GM10266 (cell line): Measurements from ENCODE around the gene SEMA5B.

Source experiments
- DNase-seq: peaks from one replicate; pipeline ENCODE4 v3.0.0; 2012; ENCODE audit errors: extremely low spot score
- TF ChIP-seq, protein P1 (sequence below): IDR thresholded peaks from 2 replicates; pipeline ENCODE4 v1.5.1; 2012; ENCODE audit warnings: mild to moderate bottlenecking, low read depth; ENCODE audit not compliant: control insufficient read depth, insufficient read depth; ENCODE audit errors: missing control alignments

Gene SEMA5B

DNA sequence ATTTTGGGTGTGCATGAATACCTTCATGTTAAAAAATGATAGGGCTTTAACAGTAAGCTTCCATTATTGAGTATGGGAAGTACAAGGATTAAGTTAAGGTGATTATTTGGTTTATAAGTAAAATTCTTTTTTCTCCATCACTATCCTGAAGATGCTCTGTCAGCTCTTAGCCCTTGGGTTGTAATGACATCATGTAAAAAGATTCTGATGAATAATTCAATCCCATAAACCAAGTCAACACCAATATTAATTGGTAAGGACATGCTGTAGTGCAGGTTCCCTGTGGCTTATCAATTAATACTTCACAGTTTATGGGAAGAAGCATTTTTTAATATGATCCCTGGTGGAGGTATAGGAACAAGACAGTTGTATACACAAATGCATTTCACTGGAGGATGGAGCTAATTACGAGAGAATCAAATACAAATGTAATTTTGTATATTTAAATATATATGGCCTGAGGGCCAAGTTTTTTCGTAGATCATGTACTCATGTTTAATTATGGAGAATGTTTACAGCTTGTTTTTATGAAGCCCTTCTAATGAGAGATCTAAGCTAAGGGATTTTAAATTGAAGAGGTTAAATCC, 145.1 kb downstream of the SEMA5B start:
- TF ChIP-seq, protein P1, sequence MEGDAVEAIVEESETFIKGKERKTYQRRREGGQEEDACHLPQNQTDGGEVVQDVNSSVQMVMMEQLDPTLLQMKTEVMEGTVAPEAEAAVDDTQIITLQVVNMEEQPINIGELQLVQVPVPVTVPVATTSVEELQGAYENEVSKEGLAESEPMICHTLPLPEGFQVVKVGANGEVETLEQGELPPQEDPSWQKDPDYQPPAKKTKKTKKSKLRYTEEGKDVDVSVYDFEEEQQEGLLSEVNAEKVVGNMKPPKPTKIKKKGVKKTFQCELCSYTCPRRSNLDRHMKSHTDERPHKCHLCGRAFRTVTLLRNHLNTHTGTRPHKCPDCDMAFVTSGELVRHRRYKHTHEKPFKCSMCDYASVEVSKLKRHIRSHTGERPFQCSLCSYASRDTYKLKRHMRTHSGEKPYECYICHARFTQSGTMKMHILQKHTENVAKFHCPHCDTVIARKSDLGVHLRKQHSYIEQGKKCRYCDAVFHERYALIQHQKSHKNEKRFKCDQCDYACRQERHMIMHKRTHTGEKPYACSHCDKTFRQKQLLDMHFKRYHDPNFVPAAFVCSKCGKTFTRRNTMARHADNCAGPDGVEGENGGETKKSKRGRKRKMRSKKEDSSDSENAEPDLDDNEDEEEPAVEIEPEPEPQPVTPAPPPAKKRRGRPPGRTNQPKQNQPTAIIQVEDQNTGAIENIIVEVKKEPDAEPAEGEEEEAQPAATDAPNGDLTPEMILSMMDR, result no peak
- no peak for DNase-seq

DNA sequence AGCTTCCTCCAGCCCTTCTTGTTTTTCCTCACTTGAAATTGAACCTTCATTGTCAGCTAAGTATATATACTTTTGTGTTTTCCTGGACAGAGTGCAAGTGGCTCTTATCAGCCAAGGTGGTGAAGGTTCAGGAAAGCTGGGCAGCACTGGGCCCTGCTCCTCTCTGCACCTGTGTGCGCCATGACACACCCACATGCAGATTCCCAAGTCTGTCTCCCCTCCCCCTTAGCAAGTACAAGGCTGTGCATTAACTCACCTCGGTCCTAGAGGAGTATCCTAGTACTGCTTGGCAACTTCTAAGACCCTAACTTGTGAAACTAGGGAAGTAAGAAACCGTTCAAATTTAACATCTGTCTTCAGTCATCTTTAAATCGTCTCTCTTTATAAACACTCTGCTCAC, 146.9 kb downstream of the SEMA5B start:
- no peak for DNase-seq
- TF ChIP-seq, protein P1, result no peak

DNA sequence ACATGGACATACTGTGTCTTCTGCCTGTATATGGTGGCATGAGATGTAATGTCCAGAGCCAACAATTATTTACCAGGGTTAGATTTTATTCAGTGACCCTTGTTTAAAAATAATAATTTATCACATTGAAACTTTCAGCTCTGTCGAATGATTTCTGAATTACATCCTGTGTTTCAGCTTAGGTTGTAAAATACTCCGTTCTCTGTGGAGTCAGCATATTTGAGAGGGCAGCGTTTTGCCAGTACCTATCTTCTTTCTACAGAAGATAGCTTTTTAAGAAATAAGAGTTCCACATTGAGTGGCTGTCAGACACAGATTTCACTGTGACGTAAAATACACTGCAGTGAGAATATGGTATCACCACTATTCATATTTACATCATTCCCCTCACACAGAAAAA, 147.4 kb downstream of the SEMA5B start:
- DNase-seq, result no peak
- TF ChIP-seq, protein P1, result no peak

DNA sequence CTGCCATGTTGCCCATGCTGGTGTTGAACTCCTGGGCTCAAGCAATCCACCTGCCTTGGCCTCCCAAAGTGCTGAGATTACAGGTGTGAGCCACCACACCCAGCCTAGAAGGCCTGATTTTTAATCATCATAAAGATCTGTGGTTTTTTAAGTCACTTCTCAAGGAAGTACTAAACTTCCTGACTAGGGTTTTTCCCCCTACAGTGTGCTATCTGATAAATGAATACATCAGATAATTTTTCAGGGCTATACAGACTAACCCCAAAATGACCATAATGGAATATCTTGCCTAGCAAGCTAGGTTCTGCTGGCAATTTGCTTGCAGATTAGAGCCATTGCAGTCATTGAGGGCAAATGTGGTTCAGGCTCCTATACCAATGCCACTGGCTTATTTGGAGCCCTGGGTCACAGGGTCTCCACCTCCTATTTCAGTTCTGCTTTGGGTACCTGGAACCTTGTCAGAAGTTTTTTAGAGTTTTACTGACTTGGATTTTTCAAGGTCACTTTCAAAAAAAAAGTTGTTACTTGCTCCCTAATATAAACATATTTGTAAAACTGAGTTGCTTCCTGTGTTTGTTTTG, 151.9 kb downstream of the SEMA5B start:
- no peak for DNase-seq
- TF ChIP-seq, protein P1, result no peak

DNA sequence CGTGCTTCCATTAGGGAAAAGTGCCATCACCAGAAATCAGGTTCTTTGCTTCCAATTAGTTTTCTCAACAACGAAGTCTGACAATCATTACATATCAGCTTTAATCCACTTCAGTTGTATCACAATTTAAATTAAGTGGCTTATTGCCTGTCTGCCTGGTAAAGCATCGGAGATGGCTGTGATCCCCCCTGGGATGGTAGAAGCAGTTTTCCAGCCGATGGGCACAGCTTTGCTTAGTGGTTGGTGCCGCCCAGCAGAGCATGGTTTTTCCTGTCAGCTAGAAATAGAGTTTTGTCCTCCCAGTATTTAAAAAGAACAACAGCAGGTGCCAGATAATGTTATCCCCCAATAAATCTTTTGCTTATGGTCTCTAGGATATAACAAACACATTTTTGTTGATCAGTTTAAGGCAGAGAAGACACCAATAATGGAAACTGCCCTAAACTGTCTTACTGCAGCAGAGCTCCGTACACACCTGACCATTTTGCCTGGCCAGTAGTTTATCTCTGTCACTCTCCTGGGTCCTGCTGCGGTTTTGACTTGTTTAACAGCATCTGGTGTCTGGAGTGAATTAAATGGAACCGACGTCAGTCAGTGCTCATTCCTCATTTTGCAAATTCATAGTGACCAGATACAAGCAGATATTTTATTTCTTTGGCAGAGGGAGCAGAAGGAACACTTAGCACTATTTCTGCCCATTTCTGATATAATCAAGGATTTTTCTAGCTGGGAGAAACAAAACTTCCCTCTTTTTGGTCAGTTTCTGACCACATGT, 153.6 kb downstream of the SEMA5B start:
- no peak for DNase-seq
- TF ChIP-seq, protein P1, result no peak

DNA sequence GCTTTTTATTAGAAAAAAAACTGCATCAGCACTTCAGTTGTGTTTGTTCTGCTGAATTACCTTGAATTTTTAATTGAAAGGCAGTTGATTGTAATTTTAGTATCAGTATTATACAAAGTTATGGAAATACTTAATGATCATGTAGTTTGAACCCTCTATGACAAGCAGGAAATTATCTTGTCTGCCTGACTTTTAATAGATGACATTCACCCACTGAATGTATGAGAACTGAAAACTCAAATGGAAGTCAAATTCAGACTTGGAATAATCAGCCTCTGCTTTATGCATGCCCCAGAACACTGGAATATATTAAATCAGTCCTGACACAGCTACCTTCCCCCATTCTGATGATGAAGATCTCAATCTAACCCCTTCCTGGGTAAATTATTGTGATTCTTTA, 159.2 kb downstream of the SEMA5B start:
- TF ChIP-seq, protein P1, result no peak
- no peak for DNase-seq

DNA sequence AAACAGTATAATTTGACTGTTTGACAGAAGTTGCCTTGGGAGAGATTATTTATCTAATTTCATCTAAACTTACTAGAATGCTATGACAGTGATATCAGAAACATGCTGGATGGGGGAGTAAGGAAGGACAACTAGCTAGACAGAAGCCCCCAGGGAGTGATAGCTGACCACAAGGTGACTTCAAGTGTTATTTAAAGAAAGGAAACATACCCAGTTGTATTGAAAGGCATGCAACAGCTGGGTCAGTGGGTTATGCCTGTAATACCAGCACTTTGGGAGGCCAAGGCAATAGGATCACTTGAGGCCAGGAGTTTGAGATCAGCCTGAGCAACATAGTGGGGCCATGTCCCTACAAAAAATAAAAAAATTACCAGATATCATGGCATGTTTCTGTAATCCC, 163.1 kb downstream of the SEMA5B start:
- DNase-seq, result no peak
- TF ChIP-seq, protein P1, result no peak
